Endodermal cell (in vitro differentiated cells): ENCODE data around the gene LRMDA. TPM values are rescaled to one million over a fixed set of nuclear protein-coding genes. Genes with fewer than 3 reads are reported as not detected.

ENCODE experiments used
- DNase-seq: peaks from one replicate; pipeline ENCODE4 v3.0.0-alpha.2; 2017
- H3K27ac ChIP-seq: 2 replicates; pipeline ENCODE4 v1.5.1; 2013; ENCODE audit warnings: mild to moderate bottlenecking, low read depth, low read length, moderate library complexity
- H3K27me3 ChIP-seq: 2 replicates; pipeline ENCODE4 v1.6.1; 2013; ENCODE audit warnings: mild to moderate bottlenecking, low read length, moderate library complexity; ENCODE audit not compliant: insufficient read depth, control insufficient read depth, poor library complexity, severe bottlenecking
- H3K36me3 ChIP-seq: 2 replicates; pipeline ENCODE4 v1.7.0; 2013; ENCODE audit warnings: mild to moderate bottlenecking, low read length, moderate library complexity; ENCODE audit not compliant: control insufficient read depth, insufficient read depth
- H3K4me1 ChIP-seq: one replicate; pipeline ENCODE4 v1.7.0; 2013; ENCODE audit warnings: low read length; ENCODE audit not compliant: control insufficient read depth, insufficient read depth
- H3K4me3 ChIP-seq: 2 replicates; pipeline ENCODE4 v1.5.1; 2013; ENCODE audit warnings: mild to moderate bottlenecking, low read length, moderate library complexity
- H3K9ac ChIP-seq: 2 replicates; pipeline ENCODE4 v1.6.1; 2013; ENCODE audit warnings: mild to moderate bottlenecking, low read length, moderate library complexity; ENCODE audit not compliant: poor library complexity, severe bottlenecking; ENCODE audit errors: extremely low read depth
- H3K9me3 ChIP-seq: 2 replicates; pipeline ENCODE4 v1.6.1; 2013; ENCODE audit warnings: mild to moderate bottlenecking, low read length, moderate library complexity; ENCODE audit not compliant: control insufficient read depth
- H3K27ac Mint-ChIP-seq: 2 replicates; pipeline ENCODE4 v1.8.0; 2020; ENCODE audit warnings: mixed read lengths
- H3K27me3 Mint-ChIP-seq: 2 replicates; pipeline ENCODE4 v1.8.0; 2021; ENCODE audit warnings: mild to moderate bottlenecking, mixed read lengths; ENCODE audit not compliant: insufficient read depth
- H3K36me3 Mint-ChIP-seq: 2 replicates; pipeline ENCODE4 v1.8.0; 2020; ENCODE audit warnings: low read depth, mixed read lengths
- H3K4me1 Mint-ChIP-seq: 2 replicates; pipeline ENCODE4 v1.8.0; 2020; ENCODE audit warnings: mixed read lengths
- H3K4me3 Mint-ChIP-seq: 2 replicates; pipeline ENCODE4 v1.8.0; 2020; ENCODE audit warnings: mild to moderate bottlenecking, moderate library complexity, mixed read lengths
- H3K9me3 Mint-ChIP-seq: 2 replicates; pipeline ENCODE4 v1.8.0; 2020; ENCODE audit warnings: mild to moderate bottlenecking, mixed read lengths
- WGBS, 2 experiments: methylation state at CpG; one replicate each; pipeline versions ENCODE4 v1.1.5 to v1.1.7; 2013; ENCODE audit warnings: missing lambda C conversion rate in 2 of 2, mixed read lengths in 1 of 2; ENCODE audit not compliant: insufficient coverage in 1 of 2, insufficient read length in 1 of 2; 5-methylcytosine and 5-hydroxymethylcytosine counted together
- total RNA-seq, 2 donors: library from RNA; stranded (reverse); fragmentation: NEBNext Ultra II Directional in 1 of 2; extraction: Animal tissue kit (Norgen Biotek cat#: 25700) in 1 of 2; gene quantifications; 2 replicates in 1 of 2; 3 replicates in 1 of 2; pipeline ENCODE4 v1.2.1, GENCODE V29; 2021
- TF ChIP-seq, protein P1 (sequence below): fragments of 200-600 bp; sonication (generic); conservative IDR thresholded peaks from 2 replicates; pipeline ENCODE4 v1.5.0; 2021; ENCODE audit warnings: antibody characterized with exemption, mild to moderate bottlenecking

LRMDA gene
- total RNA-seq, 2 donors from 2014 or later, result 1.7 to 5.1 TPM

DNA sequence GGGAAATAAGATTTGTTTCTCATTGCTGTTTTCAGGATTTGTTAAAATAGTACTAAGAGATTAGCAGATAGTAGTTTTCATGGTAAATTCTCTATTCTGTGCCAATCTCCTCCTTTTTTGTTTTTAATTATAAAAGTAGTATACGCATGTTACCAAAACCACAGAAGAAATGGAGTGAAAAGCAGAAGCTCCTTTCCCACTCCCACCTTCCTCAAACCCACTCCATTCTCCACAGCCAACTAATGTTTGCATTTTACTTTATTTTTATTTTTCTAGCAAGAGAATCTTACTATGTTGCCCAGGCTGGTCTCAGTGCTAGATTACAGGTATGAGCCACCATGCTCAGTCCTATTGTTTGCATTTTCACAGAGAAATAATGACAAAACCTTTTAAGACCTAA is 4.5 kb upstream of the LRMDA start:
- Mint-ChIP-seq H3K9me3 (peaks cover 3% of the 10 kb centered on the region), H3K4me3 (no peak overlapping the region), H3K4me1 (peaks cover 24% of the 10 kb centered on the region), H3K27me3 (peaks cover 79% of the 10 kb centered on the region), H3K27ac (no peak overlapping the region), H3K36me3 (peaks cover 1% of the 10 kb centered on the region)
- 100% methylated on average over 1 of the region's 1 CpG; no CpG with 5 or more reads in 1 of the 2 experiments for WGBS, 2 experiments
- DNase-seq, result no peak
- TF ChIP-seq, protein P1, sequence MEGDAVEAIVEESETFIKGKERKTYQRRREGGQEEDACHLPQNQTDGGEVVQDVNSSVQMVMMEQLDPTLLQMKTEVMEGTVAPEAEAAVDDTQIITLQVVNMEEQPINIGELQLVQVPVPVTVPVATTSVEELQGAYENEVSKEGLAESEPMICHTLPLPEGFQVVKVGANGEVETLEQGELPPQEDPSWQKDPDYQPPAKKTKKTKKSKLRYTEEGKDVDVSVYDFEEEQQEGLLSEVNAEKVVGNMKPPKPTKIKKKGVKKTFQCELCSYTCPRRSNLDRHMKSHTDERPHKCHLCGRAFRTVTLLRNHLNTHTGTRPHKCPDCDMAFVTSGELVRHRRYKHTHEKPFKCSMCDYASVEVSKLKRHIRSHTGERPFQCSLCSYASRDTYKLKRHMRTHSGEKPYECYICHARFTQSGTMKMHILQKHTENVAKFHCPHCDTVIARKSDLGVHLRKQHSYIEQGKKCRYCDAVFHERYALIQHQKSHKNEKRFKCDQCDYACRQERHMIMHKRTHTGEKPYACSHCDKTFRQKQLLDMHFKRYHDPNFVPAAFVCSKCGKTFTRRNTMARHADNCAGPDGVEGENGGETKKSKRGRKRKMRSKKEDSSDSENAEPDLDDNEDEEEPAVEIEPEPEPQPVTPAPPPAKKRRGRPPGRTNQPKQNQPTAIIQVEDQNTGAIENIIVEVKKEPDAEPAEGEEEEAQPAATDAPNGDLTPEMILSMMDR, result no peak
- Histone ChIP-seq H3K27me3 (peaks cover 24% of the 10 kb centered on the region), H3K4me1 (peaks cover 7% of the 10 kb centered on the region), H3K9me3 (no peaks in the 10 kb centered on the region), H3K4me3 (no peak overlapping the region), H3K27ac (no peak overlapping the region), H3K9ac (no peak overlapping the region), H3K36me3 (no peaks in the 10 kb centered on the region)

DNA sequence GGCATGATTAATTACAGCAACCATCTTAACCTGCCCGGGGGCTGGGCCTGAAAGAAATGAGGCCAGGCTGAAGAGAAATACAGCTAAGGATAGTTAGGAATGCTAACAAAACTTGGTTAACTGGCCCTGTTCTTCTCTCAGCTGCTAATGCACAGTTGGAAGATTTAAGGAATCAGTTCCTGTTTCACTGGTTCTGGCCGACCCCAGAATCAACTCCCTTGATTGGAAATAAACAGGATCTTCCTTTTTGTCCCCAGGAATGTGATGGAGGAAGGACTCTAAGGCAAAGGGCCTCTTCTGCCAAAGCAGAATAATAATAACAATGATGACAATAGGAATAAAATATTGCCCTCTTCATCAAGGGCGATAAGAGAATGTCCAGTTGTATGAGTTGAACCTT is 3.5 kb upstream of the LRMDA start:
- Mint-ChIP-seq H3K27ac (no peak overlapping the region), H3K4me3 (no peak overlapping the region), H3K4me1 (peaks cover 31% of the 10 kb centered on the region), H3K36me3 (peaks cover under 1% of the 10 kb centered on the region), H3K9me3 (peaks cover 2% of the 10 kb centered on the region), H3K27me3 (peaks cover 79% of the 10 kb centered on the region)
- DNase-seq, result peak; percentile 17
- H3K4me3 ChIP-seq, result no peak overlapping the region
- H3K27me3 ChIP-seq, result peaks cover 31% of the 10 kb centered on the region
- no peak overlapping the region for H3K9ac ChIP-seq
- H3K36me3 ChIP-seq, result no peaks in the 10 kb centered on the region
- 90% methylated on average over 2 to 3 of the region's 3 CpGs for WGBS, 2 experiments
- peaks cover 11% of the 10 kb centered on the region for H3K4me1 ChIP-seq
- H3K27ac ChIP-seq, result no peak overlapping the region
- H3K9me3 ChIP-seq, result no peaks in the 10 kb centered on the region
- TF ChIP-seq, protein P1, result no peak

DNA sequence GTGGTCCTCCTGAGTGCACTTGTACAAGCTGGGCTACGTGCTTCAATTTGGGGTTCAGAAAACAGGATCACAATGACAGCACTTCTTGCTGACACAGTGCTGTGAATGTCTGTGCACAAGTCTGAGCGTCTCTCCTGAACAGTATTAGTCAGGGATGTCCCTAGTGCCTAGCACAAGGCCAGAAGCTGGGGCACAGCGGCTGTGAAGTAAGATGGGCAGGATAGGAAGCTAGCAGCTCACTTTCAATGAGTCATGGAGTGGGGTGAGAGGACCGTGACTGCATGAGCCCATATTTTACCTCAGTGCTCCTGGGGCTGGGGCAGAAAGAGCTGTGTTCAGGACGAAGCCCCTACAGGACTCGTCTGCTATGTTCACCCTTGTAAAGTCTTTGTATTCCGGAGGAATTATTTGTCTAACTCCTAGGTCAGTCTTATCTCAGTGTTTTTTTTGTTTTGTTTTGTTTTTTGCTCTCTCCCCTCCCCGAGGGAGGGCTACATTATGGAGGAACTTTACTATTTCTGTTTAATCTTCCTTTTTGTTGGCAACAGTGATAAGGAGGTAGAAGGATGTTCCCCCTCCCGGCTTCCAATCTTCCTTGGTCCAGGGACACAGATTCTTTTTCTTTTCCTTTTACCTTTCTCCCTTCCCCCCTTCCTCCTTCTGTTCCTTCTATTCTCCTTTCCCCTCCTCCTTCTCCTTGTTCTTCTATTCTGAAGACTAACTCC is 2.8 kb upstream of the LRMDA start:
- Mint-ChIP-seq H3K27me3 (peaks cover 79% of the 10 kb centered on the region), H3K4me1 (peaks cover 37% of the 10 kb centered on the region), H3K36me3 (no peaks in the 10 kb centered on the region), H3K27ac (no peak overlapping the region), H3K9me3 (no peaks in the 10 kb centered on the region), H3K4me3 (no peak overlapping the region)
- WGBS, 2 experiments, result 57 to 80% methylated on average over 5 to 9 of the region's 9 CpGs
- DNase-seq, result peak; percentile 51
- Histone ChIP-seq H3K4me1 (peaks cover 11% of the 10 kb centered on the region), H3K4me3 (no peak overlapping the region), H3K9me3 (no peaks in the 10 kb centered on the region), H3K27ac (no peak overlapping the region), H3K27me3 (peaks cover 34% of the 10 kb centered on the region), H3K9ac (no peak overlapping the region), H3K36me3 (no peaks in the 10 kb centered on the region)
- TF ChIP-seq, protein P1, result peak; percentile 41
